ENCODE measurements around the gene RNU6-7.

DNA sequence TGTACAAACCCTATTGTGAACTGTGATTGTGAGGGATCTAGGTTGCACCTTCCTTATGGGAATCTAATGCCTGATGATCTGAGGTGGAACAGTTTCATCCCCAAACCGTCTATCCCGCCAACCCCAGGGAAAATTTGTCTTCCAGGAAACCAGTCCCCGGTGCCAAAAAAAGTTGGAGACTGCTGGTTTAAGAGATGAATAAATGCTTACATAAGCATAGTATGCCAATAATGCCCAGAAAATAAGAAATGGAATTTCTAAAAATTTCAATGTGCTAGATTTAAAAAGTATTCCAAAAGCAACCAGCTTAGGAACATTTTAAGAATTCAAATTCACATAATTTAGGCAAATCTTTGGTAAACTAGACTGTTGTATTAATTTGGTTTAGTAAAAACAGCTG is 6.6 kb downstream of the RNU6-7 start:
- no peak for TF ChIP-seq EZH2phosphoT487 (IDR thresholded peaks at IDR 0.05; ENCODE audit: insufficient read depth, low read depth)
- TF ChIP-seq EZH2 (IDR thresholded peaks at IDR 0.05; ENCODE audit: insufficient read depth, poor library complexity, severe bottlenecking), result no peak

All from GM23248 (cell line).